GM23338 (cell line): Measurements from ENCODE around the gene PTGS1. TPM values are rescaled to one million over a fixed set of nuclear protein-coding genes. Genes with fewer than 3 reads are reported as not detected.

Experiments
- ATAC-seq: fragments of 200-7000 bp; cut with Tn5 transposase; 3 replicates; pipeline ENCODE4 v1.9.1; 2020
- DNase-seq: peaks from one replicate; pipeline ENCODE4 v3.0.0-alpha.2; 2015; ENCODE audit warnings: low spot score
- H2AFZ ChIP-seq: fragments of 200-600 bp; sonication (generic); 2 replicates; pipeline ENCODE4 v1.8.0; 2016; ENCODE audit warnings: antibody characterized with exemption, mild to moderate bottlenecking, moderate library complexity
- H3F3A ChIP-seq: fragments of 200-600 bp; sonication (generic); replicated peaks from 2 replicates; pipeline ENCODE4 v1.8.0; 2017; ENCODE audit warnings: antibody characterized with exemption, mixed run types, low read depth
- H3K27ac ChIP-seq: fragments of 200-600 bp; sonication (generic); 2 replicates; pipeline ENCODE4 v1.6.1; 2016; ENCODE audit warnings: low read depth
- H3K27me3 ChIP-seq: fragments of 200-600 bp; sonication (generic); 2 replicates; pipeline ENCODE4 v1.8.0; 2016; ENCODE audit warnings: mild to moderate bottlenecking, mixed run types, moderate library complexity; ENCODE audit not compliant: insufficient read depth
- H3K36me3 ChIP-seq: fragments of 200-600 bp; sonication (generic); 2 replicates; pipeline ENCODE4 v1.8.0; 2016; ENCODE audit warnings: mild to moderate bottlenecking; ENCODE audit not compliant: insufficient read depth
- H3K4me1 ChIP-seq: fragments of 200-600 bp; sonication (generic); 2 replicates; pipeline ENCODE4 v1.8.0; 2016; ENCODE audit warnings: mild to moderate bottlenecking, moderate library complexity; ENCODE audit not compliant: insufficient read depth
- H3K4me2 ChIP-seq: fragments of 200-600 bp; sonication (generic); 2 replicates; pipeline ENCODE4 v1.7.1; 2017; ENCODE audit warnings: mixed run types
- H3K4me3 ChIP-seq: fragments of 200-600 bp; sonication (generic); 2 replicates; pipeline ENCODE4 v1.6.1; 2016; ENCODE audit warnings: mixed run types
- H3K79me2 ChIP-seq: fragments of 200-600 bp; sonication (generic); replicated peaks from 2 replicates; pipeline ENCODE4 v1.8.0; 2017; ENCODE audit warnings: mild to moderate bottlenecking; ENCODE audit not compliant: insufficient read depth
- H3K9me2 ChIP-seq: fragments of 200-600 bp; sonication (generic); 2 replicates; pipeline ENCODE4 v1.8.0; 2017; ENCODE audit not compliant: insufficient read depth
- H4K20me1 ChIP-seq: fragments of 200-600 bp; sonication (generic); replicated peaks from 2 replicates; pipeline ENCODE4 v1.8.0; 2017; ENCODE audit warnings: mild to moderate bottlenecking; ENCODE audit not compliant: insufficient read depth
- H3K27ac Mint-ChIP-seq: 2 replicates; pipeline ENCODE4 v1.8.0; 2020; ENCODE audit warnings: inconsistent platforms, mild to moderate bottlenecking, moderate library complexity, mixed read lengths
- H3K27me3 Mint-ChIP-seq: 3 replicates; pipeline ENCODE4 v1.8.0; 2022; ENCODE audit warnings: low read depth, mild to moderate bottlenecking, moderate library complexity, mixed read lengths, inconsistent platforms; ENCODE audit not compliant: insufficient read depth, poor library complexity
- H3K36me3 Mint-ChIP-seq: 3 replicates; pipeline ENCODE4 v1.8.0; 2021; ENCODE audit warnings: low read depth, mild to moderate bottlenecking, inconsistent platforms, moderate library complexity, mixed read lengths
- H3K4me1 Mint-ChIP-seq: 3 replicates; pipeline ENCODE4 v1.8.0; 2020; ENCODE audit warnings: mild to moderate bottlenecking, inconsistent platforms, mixed read lengths
- H3K4me3 Mint-ChIP-seq: 3 replicates; pipeline ENCODE4 v1.8.0; 2021; ENCODE audit warnings: moderate library complexity, mild to moderate bottlenecking, inconsistent platforms, mixed read lengths
- H3K9me3 Mint-ChIP-seq: 3 replicates; pipeline ENCODE4 v1.8.0; 2020; ENCODE audit warnings: moderate library complexity, mild to moderate bottlenecking, inconsistent platforms, mixed read lengths
- JUNB ChIP-seq: IDR thresholded peaks from one replicate; pipeline ENCODE4 v1.6.1; 2016; ENCODE audit warnings: antibody characterized with exemption; ENCODE audit not compliant: unreplicated experiment
- NANOG ChIP-seq: IDR thresholded peaks from 2 replicates; pipeline ENCODE4 v1.6.1; 2016; ENCODE audit warnings: antibody characterized with exemption, borderline replicate concordance
- ZNF114 ChIP-seq: fragments of 250-450 bp; sonication (Bioruptor Pico); IDR thresholded peaks from 2 replicates; pipeline ENCODE4 v1.5.0; 2020; ENCODE audit warnings: mild to moderate bottlenecking, moderate library complexity
- ZNF331 ChIP-seq: fragments of 250-450 bp; sonication (Bioruptor Pico); IDR thresholded peaks from 2 replicates; pipeline ENCODE4 v1.5.0; 2020; ENCODE audit warnings: low read depth, mild to moderate bottlenecking, moderate library complexity
- polyA plus RNA-seq: library from polyadenylated mRNA; unstranded; fragments of >200 nt; fragmentation: Nextera tagmentation; extraction: Ambion mirVana; gene quantifications from 2 replicates; pipeline ENCODE4 v1.2.1, GENCODE V29; 2016
- total RNA-seq: library from RNA; depleted of rRNA; stranded (reverse); fragments of >200 nt; shearing (Covaris generic); gene quantifications from 2 replicates; pipeline ENCODE4 v1.2.3, GENCODE V29; 2014
- TF ChIP-seq, protein P1 (sequence below): fragments of 250-450 bp; sonication (Bioruptor Pico); IDR thresholded peaks from 2 replicates; pipeline ENCODE4 v1.5.0; 2020; ENCODE audit warnings: mild to moderate bottlenecking, moderate library complexity
- TF ChIP-seq, protein P2 (sequence below): IDR thresholded peaks from one replicate; pipeline ENCODE4 v1.6.1; 2018; ENCODE audit warnings: antibody characterized with exemption; ENCODE audit not compliant: unreplicated experiment

Gene PTGS1
- total and polyA plus RNA-seq, 2 experiments from 2014 or later = 0.48 to 1.3 TPM

DNA sequence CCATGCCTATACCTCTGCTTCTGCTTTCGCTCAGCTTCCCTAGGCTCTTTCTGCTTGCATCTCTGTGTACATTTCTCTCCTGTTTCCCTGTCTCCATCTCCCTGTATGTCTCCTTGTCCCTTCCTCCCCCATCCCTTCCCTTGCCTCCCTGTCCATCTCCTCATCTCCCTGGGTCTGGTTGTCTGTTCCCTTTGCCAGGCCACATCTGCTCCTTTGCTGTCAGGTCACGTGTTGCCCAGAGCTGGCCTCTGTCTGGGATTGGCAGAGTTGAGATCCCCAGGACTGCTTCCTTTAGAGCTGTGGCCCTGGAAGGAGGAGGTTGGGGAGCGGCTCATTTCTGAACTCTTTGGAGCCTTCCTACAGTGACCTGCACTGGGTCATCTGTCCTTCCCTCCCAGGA lies 31.8 kb upstream of the PTGS1 start (continued):
- TF ChIP-seq, protein P1, sequence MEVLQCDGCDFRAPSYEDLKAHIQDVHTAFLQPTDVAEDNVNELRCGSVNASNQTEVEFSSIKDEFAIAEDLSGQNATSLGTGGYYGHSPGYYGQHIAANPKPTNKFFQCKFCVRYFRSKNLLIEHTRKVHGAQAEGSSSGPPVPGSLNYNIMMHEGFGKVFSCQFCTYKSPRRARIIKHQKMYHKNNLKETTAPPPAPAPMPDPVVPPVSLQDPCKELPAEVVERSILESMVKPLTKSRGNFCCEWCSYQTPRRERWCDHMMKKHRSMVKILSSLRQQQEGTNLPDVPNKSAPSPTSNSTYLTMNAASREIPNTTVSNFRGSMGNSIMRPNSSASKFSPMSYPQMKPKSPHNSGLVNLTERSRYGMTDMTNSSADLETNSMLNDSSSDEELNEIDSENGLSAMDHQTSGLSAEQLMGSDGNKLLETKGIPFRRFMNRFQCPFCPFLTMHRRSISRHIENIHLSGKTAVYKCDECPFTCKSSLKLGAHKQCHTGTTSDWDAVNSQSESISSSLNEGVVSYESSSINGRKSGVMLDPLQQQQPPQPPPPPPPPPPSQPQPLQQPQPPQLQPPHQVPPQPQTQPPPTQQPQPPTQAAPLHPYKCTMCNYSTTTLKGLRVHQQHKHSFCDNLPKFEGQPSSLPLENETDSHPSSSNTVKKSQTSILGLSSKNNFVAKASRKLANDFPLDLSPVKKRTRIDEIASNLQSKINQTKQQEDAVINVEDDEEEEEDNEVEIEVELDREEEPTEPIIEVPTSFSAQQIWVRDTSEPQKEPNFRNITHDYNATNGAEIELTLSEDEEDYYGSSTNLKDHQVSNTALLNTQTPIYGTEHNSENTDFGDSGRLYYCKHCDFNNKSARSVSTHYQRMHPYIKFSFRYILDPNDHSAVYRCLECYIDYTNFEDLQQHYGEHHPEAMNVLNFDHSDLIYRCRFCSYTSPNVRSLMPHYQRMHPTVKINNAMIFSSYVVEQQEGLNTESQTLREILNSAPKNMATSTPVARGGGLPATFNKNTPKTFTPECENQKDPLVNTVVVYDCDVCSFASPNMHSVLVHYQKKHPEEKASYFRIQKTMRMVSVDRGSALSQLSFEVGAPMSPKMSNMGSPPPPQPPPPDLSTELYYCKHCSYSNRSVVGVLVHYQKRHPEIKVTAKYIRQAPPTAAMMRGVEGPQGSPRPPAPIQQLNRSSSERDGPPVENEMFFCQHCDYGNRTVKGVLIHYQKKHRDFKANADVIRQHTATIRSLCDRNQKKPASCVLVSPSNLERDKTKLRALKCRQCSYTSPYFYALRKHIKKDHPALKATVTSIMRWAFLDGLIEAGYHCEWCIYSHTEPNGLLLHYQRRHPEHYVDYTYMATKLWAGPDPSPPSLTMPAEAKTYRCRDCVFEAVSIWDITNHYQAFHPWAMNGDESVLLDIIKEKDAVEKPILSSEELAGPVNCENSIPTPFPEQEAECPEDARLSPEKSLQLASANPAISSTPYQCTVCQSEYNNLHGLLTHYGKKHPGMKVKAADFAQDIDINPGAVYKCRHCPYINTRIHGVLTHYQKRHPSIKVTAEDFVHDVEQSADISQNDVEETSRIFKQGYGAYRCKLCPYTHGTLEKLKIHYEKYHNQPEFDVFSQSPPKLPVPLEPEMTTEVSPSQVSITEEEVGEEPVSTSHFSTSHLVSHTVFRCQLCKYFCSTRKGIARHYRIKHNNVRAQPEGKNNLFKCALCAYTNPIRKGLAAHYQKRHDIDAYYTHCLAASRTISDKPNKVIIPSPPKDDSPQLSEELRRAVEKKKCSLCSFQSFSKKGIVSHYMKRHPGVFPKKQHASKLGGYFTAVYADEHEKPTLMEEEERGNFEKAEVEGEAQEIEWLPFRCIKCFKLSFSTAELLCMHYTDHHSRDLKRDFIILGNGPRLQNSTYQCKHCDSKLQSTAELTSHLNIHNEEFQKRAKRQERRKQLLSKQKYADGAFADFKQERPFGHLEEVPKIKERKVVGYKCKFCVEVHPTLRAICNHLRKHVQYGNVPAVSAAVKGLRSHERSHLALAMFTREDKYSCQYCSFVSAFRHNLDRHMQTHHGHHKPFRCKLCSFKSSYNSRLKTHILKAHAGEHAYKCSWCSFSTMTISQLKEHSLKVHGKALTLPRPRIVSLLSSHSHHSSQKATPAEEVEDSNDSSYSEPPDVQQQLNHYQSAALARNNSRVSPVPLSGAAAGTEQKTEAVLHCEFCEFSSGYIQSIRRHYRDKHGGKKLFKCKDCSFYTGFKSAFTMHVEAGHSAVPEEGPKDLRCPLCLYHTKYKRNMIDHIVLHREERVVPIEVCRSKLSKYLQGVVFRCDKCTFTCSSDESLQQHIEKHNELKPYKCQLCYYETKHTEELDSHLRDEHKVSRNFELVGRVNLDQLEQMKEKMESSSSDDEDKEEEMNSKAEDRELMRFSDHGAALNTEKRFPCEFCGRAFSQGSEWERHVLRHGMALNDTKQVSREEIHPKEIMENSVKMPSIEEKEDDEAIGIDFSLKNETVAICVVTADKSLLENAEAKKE (CRISPR knock-in tag) = no peak
- TF ChIP-seq NANOG = no peak

DNA sequence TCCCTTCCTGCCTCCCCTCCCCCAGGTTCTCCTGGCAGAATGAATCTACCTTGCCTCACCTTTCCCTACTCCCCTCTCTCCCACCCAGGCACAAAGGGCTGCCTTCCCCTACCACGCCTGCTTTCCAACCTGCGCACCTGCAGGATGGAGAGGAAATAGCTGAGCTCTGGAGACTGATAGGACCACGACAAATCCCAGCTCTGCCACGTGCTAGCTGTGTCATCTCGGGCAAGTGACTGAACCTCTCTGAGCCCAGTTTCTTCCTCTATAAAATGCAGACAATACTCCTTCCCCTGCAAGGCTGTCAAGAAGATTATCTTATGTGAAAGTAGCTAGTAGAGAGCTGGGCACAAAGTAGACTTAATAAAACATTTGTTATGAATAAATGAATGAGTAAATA lies 31.2 kb upstream of the PTGS1 start:
- Mint-ChIP-seq H3K4me1 (peaks cover 70% of the 10 kb centered on the region), H3K36me3 (no peaks in the 10 kb centered on the region), H3K27ac (no peak overlapping the region; the same call in 1 of the 2 replicates), H3K9me3 (no peaks in the 10 kb centered on the region), H3K27me3 (peaks cover 24% of the 10 kb centered on the region), H3K4me3 (no peak overlapping the region; the same call in 2 of the 3 replicates)
- Histone ChIP-seq H3K27me3 (no peaks in the 10 kb centered on the region), H3K4me1 (peaks cover 56% of the 10 kb centered on the region), H3K9me2 (no peaks in the 10 kb centered on the region), H3F3A (0 out of 2 replicates have a peak, but pooled peaks cover 4% of the 10 kb centered on the region), H3K79me2 (no peaks in the 10 kb centered on the region), H3K4me3 (no peak overlapping the region), H3K36me3 (no peaks in the 10 kb centered on the region), H4K20me1 (no peaks in the 10 kb centered on the region; the same call in 1 of the 2 replicates), H2AFZ (no peak overlapping the region), H3K4me2 (no peak overlapping the region), H3K27ac (no peak overlapping the region)
- no peak for ATAC-seq
- no peak for DNase-seq
- TF ChIP-seq JUNB (no peak), ZNF114 (CRISPR knock-in tag) (no peak), NANOG (no peak), ZNF331 (no peak)
- TF ChIP-seq, protein P1 (CRISPR knock-in tag) = no peak
- TF ChIP-seq, protein P2, sequence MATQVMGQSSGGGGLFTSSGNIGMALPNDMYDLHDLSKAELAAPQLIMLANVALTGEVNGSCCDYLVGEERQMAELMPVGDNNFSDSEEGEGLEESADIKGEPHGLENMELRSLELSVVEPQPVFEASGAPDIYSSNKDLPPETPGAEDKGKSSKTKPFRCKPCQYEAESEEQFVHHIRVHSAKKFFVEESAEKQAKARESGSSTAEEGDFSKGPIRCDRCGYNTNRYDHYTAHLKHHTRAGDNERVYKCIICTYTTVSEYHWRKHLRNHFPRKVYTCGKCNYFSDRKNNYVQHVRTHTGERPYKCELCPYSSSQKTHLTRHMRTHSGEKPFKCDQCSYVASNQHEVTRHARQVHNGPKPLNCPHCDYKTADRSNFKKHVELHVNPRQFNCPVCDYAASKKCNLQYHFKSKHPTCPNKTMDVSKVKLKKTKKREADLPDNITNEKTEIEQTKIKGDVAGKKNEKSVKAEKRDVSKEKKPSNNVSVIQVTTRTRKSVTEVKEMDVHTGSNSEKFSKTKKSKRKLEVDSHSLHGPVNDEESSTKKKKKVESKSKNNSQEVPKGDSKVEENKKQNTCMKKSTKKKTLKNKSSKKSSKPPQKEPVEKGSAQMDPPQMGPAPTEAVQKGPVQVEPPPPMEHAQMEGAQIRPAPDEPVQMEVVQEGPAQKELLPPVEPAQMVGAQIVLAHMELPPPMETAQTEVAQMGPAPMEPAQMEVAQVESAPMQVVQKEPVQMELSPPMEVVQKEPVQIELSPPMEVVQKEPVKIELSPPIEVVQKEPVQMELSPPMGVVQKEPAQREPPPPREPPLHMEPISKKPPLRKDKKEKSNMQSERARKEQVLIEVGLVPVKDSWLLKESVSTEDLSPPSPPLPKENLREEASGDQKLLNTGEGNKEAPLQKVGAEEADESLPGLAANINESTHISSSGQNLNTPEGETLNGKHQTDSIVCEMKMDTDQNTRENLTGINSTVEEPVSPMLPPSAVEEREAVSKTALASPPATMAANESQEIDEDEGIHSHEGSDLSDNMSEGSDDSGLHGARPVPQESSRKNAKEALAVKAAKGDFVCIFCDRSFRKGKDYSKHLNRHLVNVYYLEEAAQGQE = no peak
